HG02981 (cell line): Measurements from ENCODE around the gene IFITM5.
"Not testable (repeated sequence)": the region's sequence is repeated elsewhere in the genome, so short reads cannot be mapped to it uniquely, and the experiment has no call there.

Source experiments
- ATAC-seq: cut with Tn5 transposase; IDR thresholded peaks from one replicate; pipeline ENCODE4 v1.9.1; 2021; ENCODE audit warnings: mild to moderate bottlenecking, moderate library complexity; ENCODE audit not compliant: unreplicated experiment

IFITM5 gene

GRCh38 chr11:313304-313786, 14.0 kb upstream of the IFITM5 start:
- ATAC-seq: no peak

DNA sequence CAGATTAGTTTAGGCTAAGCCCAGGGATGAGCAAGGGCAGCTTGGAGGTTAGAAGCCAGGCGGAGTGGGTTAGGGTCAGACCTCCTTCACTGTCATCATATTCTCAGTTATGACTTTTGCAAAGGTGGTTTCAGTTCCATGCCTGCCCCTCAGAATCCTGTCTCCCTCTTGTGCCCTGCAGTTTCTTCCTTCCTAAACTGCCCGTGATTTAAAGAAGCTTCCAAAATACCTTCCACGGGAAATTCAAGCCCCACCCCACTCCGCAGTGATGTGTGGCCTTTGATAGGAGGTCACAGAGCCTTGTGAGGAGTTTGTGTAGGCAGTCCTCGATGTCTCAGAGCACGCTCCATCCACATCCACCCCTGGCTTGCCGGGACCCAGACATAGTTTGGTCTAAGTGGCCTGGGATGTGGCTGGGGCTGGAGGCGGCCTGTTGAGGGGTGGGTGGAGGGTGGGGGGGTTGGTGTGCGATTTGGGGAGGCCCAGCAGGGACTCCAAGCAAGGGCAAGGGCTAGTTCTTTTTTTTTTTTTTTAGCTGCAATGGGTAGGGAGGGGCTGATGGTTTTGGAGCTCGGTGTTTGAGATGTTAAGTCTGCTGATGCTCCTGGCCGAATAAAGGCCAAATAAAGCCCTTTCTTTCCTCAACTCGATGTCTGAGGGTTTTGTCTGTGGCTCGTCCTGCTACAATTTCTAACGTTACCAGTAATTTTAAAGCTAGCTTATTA, 12.9 kb upstream of the IFITM5 start:
- ATAC-seq: no peak

DNA sequence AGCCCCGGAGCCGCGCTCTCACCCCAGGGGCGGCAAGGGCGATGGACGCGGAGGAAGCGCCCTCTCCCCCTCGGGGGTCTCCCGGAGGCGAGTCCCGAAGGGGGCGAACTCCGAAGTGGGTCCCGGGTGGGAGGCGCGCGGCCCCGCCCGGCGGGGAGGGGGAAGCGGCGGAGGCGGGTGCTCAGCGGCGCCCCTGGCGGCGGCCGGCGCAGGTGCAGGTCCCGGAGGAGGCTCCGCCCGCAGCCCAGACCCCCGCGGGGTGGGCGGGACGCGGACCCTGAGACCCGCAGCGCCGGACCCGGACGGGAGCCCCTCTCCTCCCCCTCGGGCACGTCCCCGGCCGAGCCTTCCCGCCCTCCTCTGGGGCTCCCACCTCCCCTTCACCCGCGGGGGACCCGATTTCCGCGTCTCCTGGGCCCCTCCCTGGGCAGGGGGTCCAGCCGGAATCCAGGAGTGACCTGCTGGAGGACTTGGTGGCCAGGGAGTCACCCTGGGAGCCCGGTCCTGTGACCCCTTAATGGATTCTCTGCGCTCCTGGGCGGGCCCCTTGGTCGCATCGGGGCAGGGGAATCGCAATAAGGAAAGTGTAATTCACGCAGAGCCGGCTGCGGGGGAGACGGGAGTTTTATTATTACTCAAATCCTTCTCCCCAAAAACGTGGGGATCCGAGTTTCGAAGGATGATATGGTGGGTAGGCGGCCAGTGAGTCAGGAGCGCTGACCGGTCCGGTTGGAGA, 11.9 kb upstream of the IFITM5 start:
- not testable (repeated sequence) for ATAC-seq

- ATAC-seq: not testable (repeated sequence)
Measured at GRCh38 chr11:309979-310572, 10.8 kb upstream of the IFITM5 start.

DNA sequence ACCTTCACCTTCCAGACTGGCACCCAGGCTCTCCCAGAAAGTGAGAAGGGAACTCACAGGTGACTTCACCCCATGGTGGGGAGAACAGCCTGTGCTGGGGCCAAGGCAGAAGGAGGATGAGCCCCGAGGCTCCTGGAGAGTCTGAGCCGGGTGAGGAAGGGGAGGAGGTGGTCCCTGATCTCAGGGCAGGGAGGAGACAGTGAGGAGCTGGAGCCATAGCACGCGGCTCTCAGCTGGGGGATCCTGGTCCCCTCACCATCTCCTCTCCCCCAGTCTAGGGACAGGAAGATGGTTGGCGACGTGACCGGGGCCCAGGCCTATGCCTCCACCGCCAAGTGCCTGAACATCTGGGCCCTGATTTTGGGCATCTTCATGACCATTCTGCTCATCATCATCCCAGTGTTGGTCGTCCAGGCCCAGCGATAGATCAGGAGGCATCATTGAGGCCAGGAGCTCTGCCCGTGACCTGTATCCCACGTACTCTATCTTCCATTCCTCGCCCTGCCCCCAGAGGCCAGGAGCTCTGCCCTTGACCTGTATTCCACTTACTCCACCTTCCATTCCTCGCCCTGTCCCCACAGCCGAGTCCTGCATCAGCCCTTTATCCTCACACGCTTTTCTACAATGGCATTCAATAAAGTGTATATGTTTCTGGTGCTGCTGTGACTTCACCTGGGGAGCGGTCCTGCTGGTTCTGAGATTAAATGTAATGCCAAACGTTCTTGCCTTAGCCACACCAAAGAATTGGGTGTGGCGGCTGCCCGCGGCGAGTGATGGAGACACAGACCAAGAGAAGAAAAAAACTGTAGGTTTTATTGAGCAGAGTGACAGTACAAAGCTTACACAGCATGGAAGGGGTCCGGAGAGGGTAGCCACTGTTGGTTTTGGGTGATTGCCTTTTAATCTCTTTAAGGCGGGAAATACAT, 9.7 kb upstream of the IFITM5 start:
- ATAC-seq: not testable (repeated sequence)

DNA sequence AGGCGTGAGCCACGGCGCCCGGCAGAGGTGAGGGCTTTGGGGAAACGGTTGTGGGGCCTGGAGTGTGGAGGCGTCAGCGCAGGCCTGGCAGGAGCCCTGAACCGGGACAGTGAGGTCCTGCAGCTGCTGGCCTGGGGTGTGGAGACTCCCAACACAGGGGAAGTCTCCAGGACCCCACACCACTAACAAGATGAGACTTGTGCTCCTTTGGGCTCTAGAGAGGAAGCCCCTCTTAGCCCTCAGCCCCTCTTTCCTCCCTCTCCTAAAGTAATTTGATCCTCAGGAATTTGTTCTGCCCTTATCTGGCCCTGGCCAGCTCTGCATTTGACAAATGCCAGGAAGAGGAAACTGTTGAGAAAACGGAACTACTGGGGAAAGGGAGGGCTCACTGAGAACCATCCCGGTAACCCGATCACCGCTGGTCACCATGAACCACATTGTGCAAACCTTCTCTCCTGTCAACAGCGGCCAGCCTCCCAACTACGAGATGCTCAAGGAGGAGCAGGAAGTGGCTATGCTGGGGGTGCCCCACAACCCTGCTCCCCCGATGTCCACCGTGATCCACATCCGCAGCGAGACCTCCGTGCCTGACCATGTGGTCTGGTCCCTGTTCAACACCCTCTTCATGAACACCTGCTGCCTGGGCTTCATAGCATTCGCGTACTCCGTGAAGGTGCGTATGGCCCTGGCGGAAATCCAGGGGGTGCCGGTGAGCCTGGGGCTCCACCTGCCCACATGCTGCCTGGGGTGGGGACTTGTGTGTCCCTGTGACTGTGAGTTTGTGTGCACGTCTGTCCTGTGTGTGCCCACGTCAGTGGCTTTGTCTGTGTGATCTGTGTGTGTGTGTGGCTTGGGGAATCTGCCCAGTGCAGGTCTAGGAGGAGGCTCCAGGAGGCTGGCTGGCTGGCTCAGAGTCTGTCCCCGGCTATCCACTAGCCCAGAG, 8.7 kb upstream of the IFITM5 start, which contains the start of gene IFITM2:
Gene IFITM2, plus strand, starts transcription at position 51 of the 943 bp plus-strand sequence. Its CDS starts 377 bp downstream, at position 428.
- ATAC-seq: not testable (repeated sequence)

GRCh38 chr11:306645-307371, 7.5 kb upstream of the IFITM5 start:
- ATAC-seq: no peak

DNA sequence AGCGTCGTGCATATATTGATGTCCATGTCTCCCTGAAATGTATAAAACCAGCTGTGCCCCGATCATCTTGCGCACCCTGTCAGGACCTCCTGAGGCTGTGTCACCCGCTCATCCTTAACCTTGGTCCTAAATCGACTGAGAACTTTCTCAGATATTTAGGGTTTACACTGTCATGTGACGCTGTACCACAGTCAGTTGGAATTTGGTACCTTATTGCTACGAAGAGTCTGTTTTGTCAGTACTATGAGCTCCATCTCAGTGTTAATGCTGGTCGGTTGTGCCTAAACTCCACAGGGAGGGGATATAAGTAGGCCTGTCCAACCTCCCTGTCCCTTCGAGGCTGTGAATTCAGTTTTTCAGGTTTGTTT, 6.5 kb upstream of the IFITM5 start:
- no peak for ATAC-seq

DNA sequence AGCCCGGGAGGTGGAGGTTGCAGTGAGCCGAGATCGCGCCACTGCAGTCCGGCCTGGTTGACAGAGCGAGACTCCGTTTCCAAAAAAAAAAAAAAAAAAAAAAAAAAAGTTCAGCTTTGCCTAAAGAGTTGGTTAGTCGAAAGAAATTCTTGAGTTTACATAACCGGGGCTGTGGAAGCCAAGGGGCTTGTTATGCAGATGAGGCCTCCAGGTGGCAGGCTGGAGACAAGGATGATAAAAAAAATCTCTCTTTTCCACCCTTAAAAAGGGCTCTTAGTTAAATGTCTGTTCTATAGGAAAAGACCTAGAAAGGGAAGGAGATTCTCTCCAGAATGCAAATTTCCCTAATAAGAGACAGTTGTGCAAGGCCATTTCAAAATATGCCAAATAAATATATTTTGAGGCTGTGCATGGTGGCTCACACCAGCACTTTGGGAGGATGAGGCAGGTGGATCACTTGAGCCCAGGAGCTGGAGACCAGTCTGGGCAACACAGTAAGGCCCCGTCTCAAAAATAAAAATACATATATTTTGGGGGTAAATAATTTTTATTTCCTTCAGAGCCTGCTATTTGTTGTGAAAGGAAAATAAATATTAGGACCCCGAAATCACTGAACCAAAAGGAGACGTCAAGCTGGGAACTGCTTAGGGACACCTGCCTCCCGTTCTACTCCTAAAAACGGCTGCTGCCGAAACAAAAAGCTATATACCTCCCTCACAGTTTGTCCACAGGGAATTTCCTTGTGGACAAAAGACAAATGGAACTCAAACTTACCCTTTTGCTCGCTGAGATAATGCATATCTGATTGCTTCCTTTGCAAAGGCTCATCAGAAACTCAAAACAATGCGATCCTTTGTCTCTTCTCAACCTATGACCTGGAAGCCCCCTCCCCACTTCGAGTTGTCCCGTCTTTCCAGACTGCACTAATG, 5.9 kb upstream of the IFITM5 start:
- ATAC-seq: no peak

DNA sequence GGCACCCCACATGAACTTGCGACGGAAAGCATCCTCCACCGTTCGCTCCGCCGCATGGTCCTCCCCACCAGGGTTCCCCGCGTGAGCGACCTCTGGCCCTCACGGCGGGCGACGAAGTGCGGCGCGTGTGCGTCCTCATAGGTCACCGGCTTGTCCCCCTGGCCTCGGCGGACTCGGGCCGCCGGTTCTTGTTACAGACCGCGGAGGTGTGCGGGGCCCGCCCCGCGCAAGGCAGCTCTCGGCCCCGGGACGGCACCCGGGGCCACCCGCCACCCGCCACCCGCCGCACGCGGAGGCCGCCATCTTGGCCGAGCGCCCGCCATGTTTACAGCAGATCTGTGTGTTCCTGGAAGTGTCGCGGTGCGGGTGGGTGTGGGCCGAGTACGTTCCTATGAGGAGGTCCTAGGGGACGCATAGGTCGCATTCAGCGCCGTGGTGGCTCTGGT, 4.8 kb upstream of the IFITM5 start:
- no peak for ATAC-seq

- no peak for ATAC-seq
Measured at GRCh38 chr11:303363-303762, 4.0 kb upstream of the IFITM5 start.

DNA sequence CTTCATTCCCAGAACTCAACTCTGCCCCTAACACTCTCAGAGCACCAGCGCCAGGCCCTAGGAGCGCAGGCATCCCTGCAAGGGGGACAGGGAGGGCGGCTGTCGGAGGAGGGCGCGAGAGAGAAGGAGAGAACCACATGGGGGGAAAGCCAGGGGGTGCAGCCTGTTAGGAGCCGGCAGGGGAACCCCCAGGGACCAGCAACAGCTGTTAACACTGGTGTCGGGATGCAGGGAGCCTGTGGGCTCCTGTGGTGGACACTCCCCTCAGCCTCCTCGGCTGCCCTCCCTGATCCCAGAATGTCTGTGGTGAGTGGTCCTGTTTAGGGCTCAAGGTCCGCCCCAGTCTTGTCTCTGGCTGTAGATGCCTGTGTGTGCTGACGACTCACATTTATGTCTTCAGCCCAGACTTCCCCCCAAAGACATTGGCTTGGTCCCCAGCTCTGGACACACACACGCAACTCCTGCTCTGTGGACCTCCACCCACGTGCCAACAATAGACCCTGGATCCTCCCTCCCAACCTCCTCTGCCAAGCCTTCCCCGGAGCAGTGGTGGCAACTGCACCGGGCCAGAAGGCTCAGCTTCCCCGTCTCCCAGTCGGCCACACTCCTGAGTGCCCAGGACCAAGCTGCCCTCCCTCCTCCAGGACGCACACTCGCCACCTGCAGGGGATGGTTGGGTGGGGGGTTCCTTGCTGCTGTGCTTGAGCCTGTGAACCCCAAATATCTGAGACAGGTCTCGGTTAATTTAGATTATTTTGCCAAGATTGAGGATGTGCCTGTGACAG, 817 bp upstream of the IFITM5 start:
- no peak for ATAC-seq

DNA sequence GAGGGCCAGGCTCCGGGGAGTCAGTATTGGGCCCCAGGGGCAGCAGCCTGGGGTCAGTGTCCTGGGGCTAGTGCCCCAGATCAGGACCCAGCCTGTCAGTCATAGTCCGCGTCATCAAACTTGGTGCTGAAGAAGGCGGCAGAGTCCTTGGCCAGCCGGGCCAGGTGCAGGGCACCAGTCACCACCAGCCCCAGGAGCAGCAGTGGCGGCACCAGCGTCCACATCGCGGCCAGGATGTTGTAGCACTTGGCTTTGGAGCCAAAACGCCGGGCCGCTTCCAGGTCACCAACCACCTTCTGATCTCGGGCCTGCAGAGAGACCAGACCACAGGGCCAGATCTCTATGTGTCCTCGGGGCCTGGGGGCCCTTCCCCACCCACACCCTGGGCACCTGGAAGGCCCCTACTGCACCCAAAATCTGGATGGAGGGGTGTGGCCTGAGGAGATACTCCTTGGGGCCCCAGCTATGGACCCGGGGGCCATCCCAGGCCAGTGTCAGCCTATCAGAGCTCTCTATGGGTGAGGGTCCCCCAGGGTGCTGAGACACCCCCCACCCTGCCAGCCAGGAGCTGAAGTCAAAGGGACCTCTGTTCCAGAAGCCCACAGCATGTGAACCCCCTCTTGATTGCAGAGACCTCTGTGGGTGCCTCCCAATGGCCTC, 790 bp downstream of the IFITM5 start:
- ATAC-seq: no peak

GRCh38 chr11:297586-298405, 1.5 kb downstream of the IFITM5 start:
- ATAC-seq: no peak

- no peak for ATAC-seq
Measured at GRCh38 chr11:297051-297585, 2.2 kb downstream of the IFITM5 start.
